ENCODE data around the gene TMX1. TPM values are rescaled to one million over a fixed set of nuclear protein-coding genes. Genes with fewer than 3 reads are reported as not detected.
A peak's percentile ranks its signal among the peaks of the same experiment; 100 is the strongest.

The TMX1 gene
- total RNA-seq, 4 donors from 2014 or later = 17.1 to 33.0 (median 21.8) TPM

DNA sequence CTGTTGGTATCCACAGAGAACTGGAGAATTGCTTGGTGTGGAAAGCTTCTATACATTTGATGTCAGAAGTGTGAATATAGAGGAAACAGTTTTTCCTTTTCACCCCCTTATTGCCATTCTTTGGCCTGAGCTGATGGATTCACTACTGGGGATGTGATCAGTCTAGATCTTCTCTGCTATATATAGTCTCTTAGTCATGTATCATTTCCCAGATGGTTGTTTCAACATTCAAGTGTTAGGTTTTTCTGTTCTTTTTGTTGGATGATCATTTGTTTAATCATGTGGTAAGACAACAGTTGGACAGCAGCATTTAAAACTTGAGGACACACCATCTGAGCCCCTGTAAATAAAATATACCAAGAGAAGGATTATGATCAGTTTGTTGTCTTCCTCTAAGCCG is 29.6 kb downstream of the TMX1 start:
- Histone ChIP-seq H3K9me3 (no peaks in the 10 kb centered on the region), H3K27me3 (no peaks in the 10 kb centered on the region), H3K4me3 (no peak overlapping the region), H3K36me3 (no peaks in the 10 kb centered on the region), H3K4me1 (no peaks in the 10 kb centered on the region), H3K27ac (no peak overlapping the region)
- WGBS = 81% methylated on average over 1 of the region's 1 CpG
- TF ChIP-seq, protein P1, sequence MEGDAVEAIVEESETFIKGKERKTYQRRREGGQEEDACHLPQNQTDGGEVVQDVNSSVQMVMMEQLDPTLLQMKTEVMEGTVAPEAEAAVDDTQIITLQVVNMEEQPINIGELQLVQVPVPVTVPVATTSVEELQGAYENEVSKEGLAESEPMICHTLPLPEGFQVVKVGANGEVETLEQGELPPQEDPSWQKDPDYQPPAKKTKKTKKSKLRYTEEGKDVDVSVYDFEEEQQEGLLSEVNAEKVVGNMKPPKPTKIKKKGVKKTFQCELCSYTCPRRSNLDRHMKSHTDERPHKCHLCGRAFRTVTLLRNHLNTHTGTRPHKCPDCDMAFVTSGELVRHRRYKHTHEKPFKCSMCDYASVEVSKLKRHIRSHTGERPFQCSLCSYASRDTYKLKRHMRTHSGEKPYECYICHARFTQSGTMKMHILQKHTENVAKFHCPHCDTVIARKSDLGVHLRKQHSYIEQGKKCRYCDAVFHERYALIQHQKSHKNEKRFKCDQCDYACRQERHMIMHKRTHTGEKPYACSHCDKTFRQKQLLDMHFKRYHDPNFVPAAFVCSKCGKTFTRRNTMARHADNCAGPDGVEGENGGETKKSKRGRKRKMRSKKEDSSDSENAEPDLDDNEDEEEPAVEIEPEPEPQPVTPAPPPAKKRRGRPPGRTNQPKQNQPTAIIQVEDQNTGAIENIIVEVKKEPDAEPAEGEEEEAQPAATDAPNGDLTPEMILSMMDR (IDR thresholded peaks at IDR 0.05) = no peak
- TF ChIP-seq POLR2A (IDR thresholded peaks at IDR 0.05) (no peak), EP300 (IDR thresholded peaks at IDR 0.05) (no peak), POLR2AphosphoS5 (IDR thresholded peaks at IDR 0.05) (no peak)
- DNase-seq (ENCODE audit: low spot score in 2 of 2) = no peak

DNA sequence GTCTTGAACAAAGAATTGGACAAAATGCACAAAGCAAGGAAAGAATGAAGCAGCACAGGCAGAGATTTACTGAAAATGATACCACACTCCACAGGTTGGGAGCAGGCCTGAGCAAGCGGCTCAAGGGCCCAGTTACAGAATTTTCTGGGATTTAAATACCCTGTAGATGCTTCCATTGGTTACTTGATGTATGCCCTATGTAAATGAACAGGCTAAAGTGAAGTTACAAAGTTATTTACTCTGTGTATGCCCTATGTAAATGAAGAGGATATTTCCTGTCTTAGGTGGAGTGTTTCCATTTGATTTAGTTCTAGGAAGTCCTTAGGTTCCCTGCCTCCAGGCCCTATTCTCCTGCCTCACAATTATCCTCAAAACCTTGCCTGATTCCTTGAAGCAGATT is 36.6 kb downstream of the TMX1 start:
- TF ChIP-seq POLR2AphosphoS5 (IDR thresholded peaks at IDR 0.05) = no peak
- TF ChIP-seq, protein P1 (IDR thresholded peaks at IDR 0.05) = no peak
- no peak for TF ChIP-seq POLR2A (IDR thresholded peaks at IDR 0.05)
- TF ChIP-seq EP300 (IDR thresholded peaks at IDR 0.05) = no peak
- Histone ChIP-seq H3K4me3 (no peak overlapping the region), H3K9me3 (no peaks in the 10 kb centered on the region), H3K4me1 (no peaks in the 10 kb centered on the region), H3K36me3 (no peaks in the 10 kb centered on the region), H3K27me3 (no peaks in the 10 kb centered on the region), H3K27ac (no peak overlapping the region)
- DNase-seq (ENCODE audit: low spot score in 2 of 2) = no peak
- 92% methylated on average over 1 of the region's 1 CpG for WGBS

- H3K27me3 ChIP-seq = no peaks in the 10 kb centered on the region
- H3K36me3 ChIP-seq = no peaks in the 10 kb centered on the region
- no peak for DNase-seq (ENCODE audit: low spot score in 2 of 2)
- no peaks in the 10 kb centered on the region for H3K4me1 ChIP-seq
- H3K4me3 ChIP-seq = no peak overlapping the region
- WGBS = 78% methylated on average over 4 of the region's 4 CpGs
- TF ChIP-seq, protein P1 (IDR thresholded peaks at IDR 0.05) = no peak
- no peak for TF ChIP-seq POLR2AphosphoS5 (IDR thresholded peaks at IDR 0.05)
- no peak for TF ChIP-seq POLR2A (IDR thresholded peaks at IDR 0.05)
- no peak for TF ChIP-seq EP300 (IDR thresholded peaks at IDR 0.05)
- no peak overlapping the region for H3K27ac ChIP-seq
- H3K9me3 ChIP-seq = no peaks in the 10 kb centered on the region
Observed at GRCh38 chr14:51277753-51278415, 37.8 kb downstream of the TMX1 start.

DNA sequence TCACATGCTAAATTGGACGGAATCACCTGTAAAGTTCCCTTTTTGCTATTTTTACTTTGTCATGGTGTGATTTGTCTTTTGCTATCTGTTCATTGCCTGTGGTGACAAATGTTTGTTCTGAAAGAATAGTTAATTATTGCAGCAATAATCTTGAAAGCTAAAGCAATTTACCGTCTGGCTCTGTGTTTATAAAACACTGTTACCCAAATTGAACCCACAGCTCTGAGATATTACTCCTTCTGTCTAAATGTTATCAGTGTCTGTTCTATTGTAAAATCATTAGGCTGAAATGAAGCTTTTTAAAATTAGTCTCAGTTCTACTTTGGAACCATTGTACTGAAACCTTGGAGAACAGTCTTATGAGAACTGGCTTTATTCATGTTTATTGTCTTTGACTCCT is 42.5 kb downstream of the TMX1 start:
- no peak overlapping the region for H3K27ac ChIP-seq
- 65% methylated on average over 2 of the region's 2 CpGs for WGBS
- H3K27me3 ChIP-seq = no peaks in the 10 kb centered on the region
- H3K4me1 ChIP-seq = peaks cover 7% of the 10 kb centered on the region
- DNase-seq (ENCODE audit: low spot score in 2 of 2) = no peak
- TF ChIP-seq POLR2A (IDR thresholded peaks at IDR 0.05) (no peak), POLR2AphosphoS5 (IDR thresholded peaks at IDR 0.05) (no peak), EP300 (IDR thresholded peaks at IDR 0.05) (no peak)
- TF ChIP-seq, protein P1 (IDR thresholded peaks at IDR 0.05) = no peak
- no peak overlapping the region for H3K4me3 ChIP-seq
- no peaks in the 10 kb centered on the region for H3K36me3 ChIP-seq
- H3K9me3 ChIP-seq = no peaks in the 10 kb centered on the region

DNA sequence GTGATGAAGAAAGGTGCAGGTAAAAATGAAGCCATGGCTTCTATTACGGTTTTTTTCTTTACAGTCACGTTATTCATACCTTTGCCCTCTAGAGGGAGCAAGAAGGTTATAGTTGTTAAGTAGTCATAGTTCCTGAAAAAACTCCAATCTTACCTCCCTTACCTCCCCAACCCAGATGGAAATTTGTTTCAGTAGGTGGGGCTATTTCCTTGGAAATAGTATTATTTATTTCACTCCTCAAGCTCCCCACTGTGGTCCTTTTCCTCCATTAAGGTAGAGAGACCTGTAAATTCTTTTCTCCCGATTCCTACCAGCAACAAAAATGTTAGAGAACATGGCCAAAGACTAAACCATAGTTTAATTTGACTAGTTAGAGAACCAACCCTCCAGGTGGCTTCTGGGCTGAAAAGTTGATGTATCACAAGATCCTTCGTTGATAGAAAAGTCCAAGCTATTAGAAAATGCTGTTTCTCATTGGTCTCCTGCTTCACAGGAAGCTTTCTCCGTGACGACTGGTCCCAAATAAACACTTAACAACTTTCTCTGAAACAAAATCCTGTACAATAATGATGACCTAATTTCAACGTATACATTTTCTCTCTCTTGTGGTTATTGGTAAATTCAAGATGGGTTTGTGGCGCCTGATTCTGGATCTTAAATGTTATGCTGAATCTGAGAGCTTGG is 43.5 kb downstream of the TMX1 start:
- DNase-seq (ENCODE audit: low spot score in 2 of 2) = no peak
- WGBS = 53% methylated on average over 8 of the region's 8 CpGs

More for the DNA sequence above, 43.5 kb downstream of the TMX1 start:
- no peaks in the 10 kb centered on the region for H3K27me3 ChIP-seq
- no peaks in the 10 kb centered on the region for H3K9me3 ChIP-seq
- H3K4me3 ChIP-seq = no peak overlapping the region
- TF ChIP-seq POLR2A (IDR thresholded peaks at IDR 0.05) = no peak
- TF ChIP-seq, protein P1 (IDR thresholded peaks at IDR 0.05) = peak; percentile 64 to 87
- TF ChIP-seq POLR2AphosphoS5 (IDR thresholded peaks at IDR 0.05) = no peak
- no peaks in the 10 kb centered on the region for H3K36me3 ChIP-seq
- no peak overlapping the region for H3K27ac ChIP-seq
- peaks cover 7% of the 10 kb centered on the region for H3K4me1 ChIP-seq

Data from suprapubic skin (tissue), 4 donors.